Kidney epithelial cell (primary cell): Measurements from ENCODE around the gene CATSPER3. TPM values are rescaled to one million over a fixed set of nuclear protein-coding genes. Genes with fewer than 3 reads are reported as not detected.
"Not testable (repeated sequence)": the region's sequence is repeated elsewhere in the genome, so short reads cannot be mapped to it uniquely, and the experiment has no call there.

Source experiments
- DNase-seq: peaks from one replicate; pipeline ENCODE4 v3.0.0-alpha.2; 2010; ENCODE audit warnings: low read depth
- H3K27me3 ChIP-seq: 2 replicates; pipeline ENCODE4 v1.6.0; 2011; ENCODE audit warnings: low read length; ENCODE audit not compliant: control insufficient read depth, insufficient read depth
- H3K36me3 ChIP-seq: 2 replicates; pipeline ENCODE4 v1.5.1; 2011; ENCODE audit warnings: low read length; ENCODE audit not compliant: control insufficient read depth, insufficient read depth
- H3K4me3 ChIP-seq: 2 replicates; pipeline ENCODE4 v1.5.1; 2011; ENCODE audit warnings: low read depth, mild to moderate bottlenecking, control low read depth, low read length
- CTCF ChIP-seq: IDR thresholded peaks from 2 replicates; pipeline ENCODE4 v1.5.1; 2011; ENCODE audit warnings: mild to moderate bottlenecking, moderate library complexity, low read length, control low read depth, inconsistent platforms; ENCODE audit not compliant: insufficient read depth, poor library complexity, severe bottlenecking
- total RNA-seq: library from RNA; depleted of rRNA; stranded (reverse); fragments of >200 nt; gene quantifications from 2 replicates; pipeline ENCODE4 v1.2.3, GENCODE V29; 2015

Gene CATSPER3
- total RNA-seq, 1 donor from 2014 or later, result 0.13 TPM

GRCh38 chr5:134992148-134992547 lies 24.4 kb downstream of the CATSPER3 start:
- Histone ChIP-seq H3K4me3 (no peak overlapping the region), H3K27me3 (peaks cover 2% of the 10 kb centered on the region), H3K36me3 (no peaks in the 10 kb centered on the region)
- no peak for DNase-seq
- no peak for TF ChIP-seq CTCF

DNA sequence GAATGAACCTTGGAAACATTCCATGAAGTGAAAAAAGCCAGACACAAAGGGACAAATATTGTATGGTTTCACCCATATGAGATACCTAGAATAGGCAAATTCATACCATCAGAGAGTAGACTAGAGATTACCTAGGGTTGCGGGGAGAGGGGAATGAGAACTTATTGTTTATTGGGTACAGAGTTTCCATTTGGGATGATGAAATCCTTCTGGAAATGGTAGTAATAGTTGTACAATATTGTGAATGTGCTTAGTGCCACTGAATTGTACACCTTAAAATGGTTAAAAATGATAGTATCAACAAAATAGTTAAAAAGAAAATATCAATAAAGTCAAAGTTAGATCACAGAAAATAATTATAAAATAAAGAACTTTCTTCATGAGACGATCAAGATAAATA lies 25.5 kb downstream of the CATSPER3 start:
- no peak for DNase-seq
- Histone ChIP-seq H3K27me3 (peaks cover 2% of the 10 kb centered on the region), H3K36me3 (no peaks in the 10 kb centered on the region), H3K4me3 (no peak overlapping the region)
- TF ChIP-seq CTCF, result no peak

DNA sequence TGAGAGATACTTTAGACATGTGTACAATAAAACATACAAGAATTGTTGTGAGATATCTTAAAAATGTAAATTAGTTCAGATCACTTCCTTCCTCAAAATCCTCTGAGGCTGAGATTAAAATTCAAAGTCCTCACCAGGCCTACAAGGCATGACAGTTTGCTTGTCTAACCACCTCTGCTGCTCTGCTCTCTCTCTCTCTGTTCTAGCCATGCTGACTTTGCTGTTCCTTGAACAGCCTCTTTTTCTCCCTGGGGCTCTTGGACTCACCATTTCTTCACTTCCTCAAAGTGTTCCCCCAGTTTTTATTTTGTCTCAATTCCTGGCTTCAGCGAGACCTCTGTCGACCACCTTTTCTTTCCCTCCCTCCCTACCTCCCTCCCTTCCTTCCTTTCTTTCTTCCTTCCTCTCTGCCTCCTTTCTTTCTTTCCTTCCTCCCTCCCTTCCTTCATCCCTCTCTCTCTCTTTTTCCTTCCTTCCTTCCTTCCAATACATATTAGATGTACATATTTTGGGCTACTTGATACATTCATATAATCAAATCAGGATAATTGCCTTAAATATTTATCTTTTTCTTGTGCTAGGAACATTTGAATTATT lies 27.0 kb downstream of the CATSPER3 start:
- DNase-seq, result no peak
- TF ChIP-seq CTCF, result no peak
- Histone ChIP-seq H3K4me3 (no peak overlapping the region), H3K36me3 (no peaks in the 10 kb centered on the region), H3K27me3 (peaks cover 2% of the 10 kb centered on the region)

DNA sequence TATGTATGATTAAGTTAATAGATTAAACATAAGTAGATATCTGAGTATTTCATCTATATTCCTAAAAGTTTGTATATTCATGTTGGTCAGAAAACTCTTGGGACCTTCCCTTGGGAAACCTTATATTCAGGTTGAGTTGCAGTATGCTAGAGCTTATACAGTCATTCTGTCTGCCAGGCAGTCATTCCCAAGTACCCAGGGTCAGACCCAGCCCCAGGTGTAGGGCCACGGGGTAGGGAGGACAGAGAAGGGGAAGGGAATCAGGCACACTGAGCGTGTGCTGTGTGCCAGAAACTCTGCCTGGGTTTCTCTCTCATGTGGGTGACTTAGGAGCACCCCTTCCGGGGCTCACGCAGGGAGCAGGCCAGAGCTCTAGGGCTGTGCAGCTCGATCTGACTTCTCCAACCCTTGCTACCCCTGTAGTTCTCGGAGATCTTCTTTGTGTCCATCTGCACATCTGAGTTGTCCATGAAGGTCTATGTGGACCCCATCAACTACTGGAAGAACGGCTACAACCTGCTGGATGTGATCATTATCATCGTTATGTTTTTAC lies 28.2 kb downstream of the CATSPER3 start:
- Histone ChIP-seq H3K4me3 (no peak overlapping the region), H3K27me3 (peaks cover 2% of the 10 kb centered on the region), H3K36me3 (no peaks in the 10 kb centered on the region)
- no peak for DNase-seq
- no peak for TF ChIP-seq CTCF

GRCh38 chr5:134997015-134997414 lies 29.3 kb downstream of the CATSPER3 start:
- peaks cover 2% of the 10 kb centered on the region for H3K27me3 ChIP-seq
- H3K36me3 ChIP-seq, result no peaks in the 10 kb centered on the region
- no peak overlapping the region for H3K4me3 ChIP-seq
- DNase-seq, result no peak
- no peak for TF ChIP-seq CTCF

GRCh38 chr5:134998068-134998467 lies 30.4 kb downstream of the CATSPER3 start:
- not testable (repeated sequence) for H3K4me3 ChIP-seq

More at GRCh38 chr5:134998068-134998467, 30.4 kb downstream of the CATSPER3 start:
- H3K36me3 ChIP-seq, H3K27me3 ChIP-seq, DNase-seq: not testable (repeated sequence)
